H1 (cell line): ENCODE data around the gene MYH13. TPM values are rescaled to one million over a fixed set of nuclear protein-coding genes. Genes with fewer than 3 reads are reported as not detected.

ENCODE experiments used
- EP300 ChIP-seq, 2 experiments: IDR thresholded peaks; 1 replicate in 1 of 2; 2 replicates in 1 of 2; pipeline ENCODE4 v1.6.1; 2011 to 2012; ENCODE audit warnings: low read depth in 2 of 2, low read length in 2 of 2, mild to moderate bottlenecking in 2 of 2, borderline replicate concordance in 1 of 2, inconsistent platforms in 1 of 2, moderate library complexity in 1 of 2
- polyA plus RNA-seq, 7 experiments: library from polyadenylated mRNA; depleted of rRNA in 3 of 7; stranded (reverse) in 5 of 7; unstranded in 2 of 7; fragments of >200 nt in 5 of 7; fragments of 200-250 nt in 2 of 7; gene quantifications; 1 replicate in 5 of 7; 2 replicates in 1 of 7; 4 replicates in 1 of 7; pipeline versions ENCODE4 v1.2.1 to v1.2.3, GENCODE V29; 2011 to 2013; ENCODE audit warnings: missing spikeins in 2 of 7, mixed read lengths in 2 of 7
- total RNA-seq: library from RNA; stranded (reverse); fragmentation: NEBNext Ultra II Directional; extraction: Animal tissue kit (Norgen Biotek cat#: 25700); gene quantifications from 2 replicates; pipeline ENCODE4 v1.2.1, GENCODE V29; 2021

The MYH13 gene
- total and polyA plus RNA-seq, 2 of the 8 experiments (the other 6 are each of a cell fraction or from before 2014, with no cell fraction given): not detected

DNA sequence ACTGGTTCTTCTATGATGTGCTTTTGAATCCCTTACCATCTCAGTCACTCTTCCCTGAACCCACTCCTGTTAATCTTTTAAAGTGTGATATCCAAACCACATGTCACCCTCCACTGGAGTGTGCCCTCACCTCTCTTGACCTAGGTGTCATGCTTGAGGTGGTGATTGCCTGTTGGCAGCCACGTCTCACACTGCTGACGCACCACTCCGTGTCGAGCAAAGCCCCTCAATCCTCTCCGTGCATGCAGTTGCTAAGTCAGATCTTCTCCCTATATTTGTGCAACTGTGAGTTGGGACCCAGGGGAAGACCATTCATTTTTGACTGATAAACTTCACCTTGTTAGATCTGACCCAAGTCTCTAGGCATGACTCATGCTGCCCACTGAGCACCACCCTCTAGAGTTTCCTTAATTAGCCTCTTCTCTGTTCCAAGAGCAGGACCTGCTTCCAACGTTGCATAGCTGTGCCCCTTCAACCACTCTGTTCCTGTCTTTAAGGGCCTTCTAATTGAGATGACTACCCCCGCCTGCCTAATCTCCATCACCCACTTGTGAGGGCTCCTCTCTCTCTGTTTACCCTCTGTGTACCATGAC is 2.7 kb downstream of the MYH13 start (continued):
- TF ChIP-seq EP300 (IDR thresholded peaks at IDR 0.05; ENCODE audit: borderline replicate concordance in 1 of 2, low read depth in 2 of 2, low read length in 2 of 2): no peak
